Measurements from ENCODE around the gene TEX264.
"Not testable (repeated sequence)": the region's sequence is repeated elsewhere in the genome, so short reads cannot be mapped to it uniquely, and the experiment has no call there.

Gene TEX264

GRCh38 chr3:51718547-51719409 lies 47.7 kb downstream of the TEX264 start:
- DNase-seq, result peak; percentile 88

GRCh38 chr3:51719410-51720025 lies 48.5 kb downstream of the TEX264 start:
- no peak for DNase-seq

GRCh38 chr3:51720292-51721061 lies 49.4 kb downstream of the TEX264 start:
- DNase-seq, result no peak

GRCh38 chr3:51721062-51721745 lies 50.2 kb downstream of the TEX264 start:
- DNase-seq, result no peak

GRCh38 chr3:51722362-51722761 lies 51.3 kb downstream of the TEX264 start:
- DNase-seq, result no peak

- DNase-seq, result no peak
These were observed 56.4 kb downstream of the TEX264 start for GRCh38 chr3:51727500-51727899.

- DNase-seq, result no peak
These were observed 58.1 kb downstream of the TEX264 start for GRCh38 chr3:51729042-51729633.

GRCh38 chr3:51733859-51734571 lies 63.0 kb downstream of the TEX264 start:
- DNase-seq, result no peak

- DNase-seq, result no peak
These were observed 63.5 kb downstream of the TEX264 start for GRCh38 chr3:51734572-51734907.

GRCh38 chr3:51735039-51735438 lies 64.0 kb downstream of the TEX264 start:
- no peak for DNase-seq

GRCh38 chr3:51735950-51736349 lies 64.9 kb downstream of the TEX264 start:
- DNase-seq, result no peak

GRCh38 chr3:51739110-51739509 lies 68.1 kb downstream of the TEX264 start:
- no peak for DNase-seq

GRCh38 chr3:51742320-51742719 lies 71.3 kb downstream of the TEX264 start:
- not testable (repeated sequence) for DNase-seq

GRCh38 chr3:51742978-51743377 lies 71.9 kb downstream of the TEX264 start:
- not testable (repeated sequence) for DNase-seq

GRCh38 chr3:51747840-51748239 lies 76.8 kb downstream of the TEX264 start:
- DNase-seq, result no peak

GRCh38 chr3:51748327-51748726 lies 77.3 kb downstream of the TEX264 start:
- DNase-seq, result no peak

GRCh38 chr3:51750878-51751277 lies 79.8 kb downstream of the TEX264 start:
- no peak for DNase-seq

GRCh38 chr3:51751287-51751686 lies 80.2 kb downstream of the TEX264 start:
- DNase-seq, result no peak

Data from islet precursor cell (in vitro differentiated cells).